ENCODE results near the gene OR4D9.

OR4D9 gene

DNA sequence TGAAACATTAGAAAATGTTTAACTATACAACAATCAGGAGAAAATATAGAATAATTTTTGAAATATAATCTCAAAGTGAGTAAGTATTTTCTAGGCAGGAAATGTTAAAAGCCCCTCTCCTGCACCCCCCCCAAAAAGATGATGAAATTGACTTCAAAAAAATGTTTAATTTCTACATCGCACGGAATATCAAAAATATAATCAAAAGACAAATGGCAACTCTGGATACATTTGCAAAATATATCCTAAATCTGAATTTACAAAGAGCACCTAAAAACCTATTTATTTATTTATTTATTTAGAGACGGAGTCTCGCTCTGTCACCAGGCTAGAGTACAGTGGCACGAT, 36.9 kb downstream of the OR4D9 start:
- TF ChIP-seq, protein P1, sequence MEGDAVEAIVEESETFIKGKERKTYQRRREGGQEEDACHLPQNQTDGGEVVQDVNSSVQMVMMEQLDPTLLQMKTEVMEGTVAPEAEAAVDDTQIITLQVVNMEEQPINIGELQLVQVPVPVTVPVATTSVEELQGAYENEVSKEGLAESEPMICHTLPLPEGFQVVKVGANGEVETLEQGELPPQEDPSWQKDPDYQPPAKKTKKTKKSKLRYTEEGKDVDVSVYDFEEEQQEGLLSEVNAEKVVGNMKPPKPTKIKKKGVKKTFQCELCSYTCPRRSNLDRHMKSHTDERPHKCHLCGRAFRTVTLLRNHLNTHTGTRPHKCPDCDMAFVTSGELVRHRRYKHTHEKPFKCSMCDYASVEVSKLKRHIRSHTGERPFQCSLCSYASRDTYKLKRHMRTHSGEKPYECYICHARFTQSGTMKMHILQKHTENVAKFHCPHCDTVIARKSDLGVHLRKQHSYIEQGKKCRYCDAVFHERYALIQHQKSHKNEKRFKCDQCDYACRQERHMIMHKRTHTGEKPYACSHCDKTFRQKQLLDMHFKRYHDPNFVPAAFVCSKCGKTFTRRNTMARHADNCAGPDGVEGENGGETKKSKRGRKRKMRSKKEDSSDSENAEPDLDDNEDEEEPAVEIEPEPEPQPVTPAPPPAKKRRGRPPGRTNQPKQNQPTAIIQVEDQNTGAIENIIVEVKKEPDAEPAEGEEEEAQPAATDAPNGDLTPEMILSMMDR (IDR thresholded peaks at IDR 0.05; ENCODE audit: poor library complexity, severe bottlenecking) = no peak
- ATAC-seq (ENCODE audit: low read depth) (no peak), DNase-seq (ENCODE audit: low spot score) (no peak)
- Histone ChIP-seq H3K27me3 (ENCODE audit: insufficient read depth, poor library complexity, severe bottlenecking) (no peaks in the 10 kb centered on the region), H3K36me3 (ENCODE audit: low read depth) (no peaks in the 10 kb centered on the region), H3K4me1 (ENCODE audit: insufficient read depth, poor library complexity, severe bottlenecking) (peaks cover 31% of the 10 kb centered on the region), H3K27ac (ENCODE audit: poor library complexity, severe bottlenecking) (peak overlapping the region; percentile 86), H3K9me3 (ENCODE audit: severe bottlenecking) (no peaks in the 10 kb centered on the region), H3K4me3 (ENCODE audit: severe bottlenecking) (no peak overlapping the region)

DNA sequence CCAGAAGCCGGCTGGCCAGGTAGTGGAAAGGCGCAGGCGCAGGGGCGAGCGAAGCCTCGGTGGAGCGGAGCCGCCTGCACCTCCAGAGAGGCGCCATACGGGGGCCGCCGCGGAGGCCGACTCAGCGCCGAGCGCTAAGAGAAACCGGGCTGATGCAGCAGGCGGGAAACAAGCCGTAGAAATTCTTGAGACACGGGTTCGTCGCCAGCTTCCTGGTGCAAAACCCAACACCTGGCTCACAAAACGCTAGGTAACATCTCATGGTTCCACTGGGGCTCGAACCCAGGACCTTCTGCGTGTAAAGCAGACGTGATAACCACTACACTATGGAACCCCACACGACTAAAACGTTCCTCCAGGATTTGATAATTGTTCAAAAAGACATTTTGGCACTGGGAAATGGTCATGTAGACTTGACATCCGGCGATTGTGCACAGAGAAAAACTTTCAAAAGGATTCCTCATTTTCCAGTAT, 39.1 kb downstream of the OR4D9 start:
- TF ChIP-seq, protein P1 (IDR thresholded peaks at IDR 0.05; ENCODE audit: poor library complexity, severe bottlenecking) = peak; percentile 50
- ATAC-seq (ENCODE audit: low read depth) = peak; percentile 92

DNA sequence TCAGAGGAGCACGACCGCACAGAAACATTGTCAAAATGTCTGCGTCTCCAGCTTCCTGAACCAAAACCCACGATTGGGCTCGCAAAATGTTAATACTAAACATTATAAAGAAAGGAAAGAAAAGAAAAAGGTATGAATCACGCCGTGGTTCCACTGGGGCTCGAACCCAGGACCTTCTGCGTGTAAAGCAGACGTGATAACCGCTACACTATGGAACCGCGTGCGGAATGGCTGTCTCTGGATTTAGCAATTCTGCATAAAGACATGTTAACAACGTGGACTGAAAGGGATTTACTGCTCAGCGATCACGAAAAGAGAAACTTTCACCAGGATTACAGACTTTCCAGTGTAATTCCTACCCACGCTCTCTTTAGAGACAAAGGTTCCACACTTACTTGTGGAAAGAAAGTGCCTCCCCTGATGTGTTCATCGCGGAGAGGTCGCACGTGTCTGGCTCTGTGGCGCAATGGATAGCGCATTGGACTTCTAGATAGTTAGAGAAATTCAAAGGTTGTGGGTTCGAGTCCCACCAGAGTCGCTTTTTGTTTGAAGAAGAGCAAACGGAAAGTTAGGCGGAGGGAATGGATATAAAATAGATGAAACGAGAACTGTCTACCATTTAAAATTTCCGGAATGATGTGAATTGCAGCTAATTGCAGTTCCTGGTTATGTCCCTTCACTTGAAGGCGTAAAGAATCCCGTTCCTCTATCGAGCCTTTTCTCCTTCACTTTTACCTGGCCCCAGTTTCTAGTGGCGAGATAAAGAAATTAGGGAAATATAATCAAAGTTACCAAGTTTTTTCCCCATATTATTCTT, 39.7 kb downstream of the OR4D9 start:
- peak overlapping the region; percentile 86 for H3K27ac ChIP-seq (ENCODE audit: poor library complexity, severe bottlenecking)
- peaks cover 17% of the 10 kb centered on the region for H3K4me1 ChIP-seq (ENCODE audit: insufficient read depth, poor library complexity, severe bottlenecking)
- no peaks in the 10 kb centered on the region for H3K9me3 ChIP-seq (ENCODE audit: severe bottlenecking)
- no peaks in the 10 kb centered on the region for H3K27me3 ChIP-seq (ENCODE audit: insufficient read depth, poor library complexity, severe bottlenecking)
- ATAC-seq (ENCODE audit: low read depth) (peak; percentile 31), DNase-seq (ENCODE audit: low spot score) (peak; percentile 72)
- peak overlapping the region; percentile 41 for H3K4me3 ChIP-seq (ENCODE audit: severe bottlenecking)
- TF ChIP-seq, protein P1 (IDR thresholded peaks at IDR 0.05; ENCODE audit: poor library complexity, severe bottlenecking) = no peak
- no peaks in the 10 kb centered on the region for H3K36me3 ChIP-seq (ENCODE audit: low read depth)

More for the DNA sequence above, 39.1 kb downstream of the OR4D9 start:
- H3K9me3 ChIP-seq (ENCODE audit: severe bottlenecking) = no peaks in the 10 kb centered on the region
- no peaks in the 10 kb centered on the region for H3K36me3 ChIP-seq (ENCODE audit: low read depth)
- peak overlapping the region; percentile 86 for H3K27ac ChIP-seq (ENCODE audit: poor library complexity, severe bottlenecking)
- peak; percentile 90 for DNase-seq (ENCODE audit: low spot score)
- H3K4me1 ChIP-seq (ENCODE audit: insufficient read depth, poor library complexity, severe bottlenecking) = peaks cover 23% of the 10 kb centered on the region
- H3K4me3 ChIP-seq (ENCODE audit: severe bottlenecking) = peak overlapping the region; percentile 41
- no peaks in the 10 kb centered on the region for H3K27me3 ChIP-seq (ENCODE audit: insufficient read depth, poor library complexity, severe bottlenecking)

DNA sequence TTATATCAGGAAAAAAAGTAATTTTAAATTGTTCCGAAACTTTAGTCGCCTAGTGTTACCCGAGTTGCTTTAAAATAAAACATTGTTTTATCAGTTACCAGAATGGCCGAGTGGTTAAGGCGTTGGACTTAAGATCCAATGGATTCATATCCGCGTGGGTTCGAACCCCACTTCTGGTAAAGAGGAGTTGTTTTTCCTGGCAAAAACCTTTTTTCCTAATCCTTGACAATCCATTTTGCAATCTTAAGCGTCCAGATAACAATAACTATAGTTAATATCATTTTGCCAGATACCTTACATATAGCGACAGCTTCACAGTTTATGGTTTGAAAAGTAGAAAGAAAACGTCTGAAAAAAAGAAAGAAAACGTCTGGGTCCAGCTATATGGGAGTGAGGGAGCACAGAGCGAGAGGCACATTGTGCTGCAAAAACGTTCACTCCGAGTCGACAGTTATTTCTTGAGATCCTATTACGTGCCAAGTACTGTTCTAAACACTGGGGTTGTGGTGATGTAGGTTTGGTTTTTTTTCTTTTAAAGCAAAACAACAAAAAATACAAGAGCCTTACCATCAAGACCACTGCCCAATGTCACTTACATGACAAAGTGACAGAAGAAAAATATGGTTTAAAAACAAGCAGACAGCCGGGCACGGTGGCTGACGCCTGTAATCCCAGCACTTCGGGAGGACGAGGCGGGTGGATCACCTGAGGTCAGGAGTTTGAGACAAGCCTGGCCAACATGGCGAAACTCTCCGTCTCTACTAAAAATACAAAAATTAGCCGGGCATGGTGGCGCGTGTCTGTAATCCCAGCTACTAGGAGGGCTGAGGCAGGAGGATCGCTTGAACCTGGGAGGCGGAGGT, 40.6 kb downstream of the OR4D9 start:
- H3K27me3 ChIP-seq (ENCODE audit: insufficient read depth, poor library complexity, severe bottlenecking) = no peaks in the 10 kb centered on the region
- TF ChIP-seq, protein P1 (IDR thresholded peaks at IDR 0.05; ENCODE audit: poor library complexity, severe bottlenecking) = no peak
- H3K4me3 ChIP-seq (ENCODE audit: severe bottlenecking) = peak overlapping the region; percentile 41
- H3K27ac ChIP-seq (ENCODE audit: poor library complexity, severe bottlenecking) = peak overlapping the region; percentile 86
- DNase-seq (ENCODE audit: low spot score) = no peak
- H3K36me3 ChIP-seq (ENCODE audit: low read depth) = no peaks in the 10 kb centered on the region
- H3K9me3 ChIP-seq (ENCODE audit: severe bottlenecking) = no peaks in the 10 kb centered on the region
- H3K4me1 ChIP-seq (ENCODE audit: insufficient read depth, poor library complexity, severe bottlenecking) = peaks cover 19% of the 10 kb centered on the region
- ATAC-seq (ENCODE audit: low read depth) = no peak
